NCI-H146 treated with DMSO at 0.1 percent for 48 hours (cell line): Measurements from ENCODE around the gene LCNL1.
A peak's percentile ranks its signal among the peaks of the same experiment; 100 is the strongest.

ENCODE experiments used
- DNase-seq: peaks from one replicate; lab custom pipeline; 2025; ENCODE audit not compliant: unreplicated experiment; lab: John Stamatoyannopoulos, UW

The LCNL1 gene

GRCh38 chr9:136946228-136947027, 36.4 kb upstream of the LCNL1 start:
- DNase-seq: no peak

DNA sequence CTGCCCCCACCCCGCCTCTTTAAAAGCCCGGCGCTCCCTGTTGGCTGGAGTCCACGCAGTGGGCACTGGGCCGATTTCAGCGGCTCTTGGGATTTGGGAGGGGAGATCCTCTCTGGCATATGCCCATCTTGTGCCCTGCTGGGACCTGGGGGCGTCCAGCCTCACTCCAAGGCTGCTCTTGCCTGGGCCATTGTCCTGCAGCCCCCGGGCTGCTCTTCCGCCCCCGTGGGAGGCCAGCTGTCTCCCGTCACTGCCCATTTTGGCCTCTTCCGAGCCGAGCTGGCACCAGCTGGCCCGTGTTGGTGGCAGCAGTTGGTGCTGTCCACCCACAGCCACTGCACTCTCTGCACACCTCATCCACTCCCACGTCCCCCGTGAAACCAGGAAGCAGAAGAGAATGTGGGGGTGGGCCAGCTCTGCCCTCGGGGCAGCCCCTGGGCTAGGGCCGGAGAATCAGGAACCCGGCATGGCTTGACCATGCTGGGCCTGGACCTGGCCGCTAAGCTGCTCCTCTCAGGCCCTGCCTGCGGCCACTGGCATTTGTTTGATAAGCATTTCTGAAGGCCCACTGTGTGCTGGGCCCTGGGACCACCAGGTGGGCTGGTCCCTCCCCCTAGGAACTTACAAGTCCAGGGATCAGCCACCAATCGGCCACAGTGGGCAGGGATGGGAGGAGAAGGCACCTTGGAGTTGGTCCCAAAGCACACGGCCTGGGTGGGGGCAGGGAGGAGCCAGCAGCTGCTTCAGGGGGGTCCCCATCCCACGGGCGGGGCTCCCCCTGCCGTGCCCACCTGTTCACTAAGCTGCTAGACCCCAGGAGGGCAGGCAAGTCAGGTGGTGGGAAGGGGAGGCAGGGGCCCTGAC, 35.5 kb upstream of the LCNL1 start:
- no peak for DNase-seq

GRCh38 chr9:136947955-136948510, 34.8 kb upstream of the LCNL1 start:
- no peak for DNase-seq

- DNase-seq: peak; percentile 40
Measured at GRCh38 chr9:136949239-136949816, 33.5 kb upstream of the LCNL1 start.

- peak; percentile 67 for DNase-seq
Measured at GRCh38 chr9:136949817-136950655, 32.8 kb upstream of the LCNL1 start.

DNA sequence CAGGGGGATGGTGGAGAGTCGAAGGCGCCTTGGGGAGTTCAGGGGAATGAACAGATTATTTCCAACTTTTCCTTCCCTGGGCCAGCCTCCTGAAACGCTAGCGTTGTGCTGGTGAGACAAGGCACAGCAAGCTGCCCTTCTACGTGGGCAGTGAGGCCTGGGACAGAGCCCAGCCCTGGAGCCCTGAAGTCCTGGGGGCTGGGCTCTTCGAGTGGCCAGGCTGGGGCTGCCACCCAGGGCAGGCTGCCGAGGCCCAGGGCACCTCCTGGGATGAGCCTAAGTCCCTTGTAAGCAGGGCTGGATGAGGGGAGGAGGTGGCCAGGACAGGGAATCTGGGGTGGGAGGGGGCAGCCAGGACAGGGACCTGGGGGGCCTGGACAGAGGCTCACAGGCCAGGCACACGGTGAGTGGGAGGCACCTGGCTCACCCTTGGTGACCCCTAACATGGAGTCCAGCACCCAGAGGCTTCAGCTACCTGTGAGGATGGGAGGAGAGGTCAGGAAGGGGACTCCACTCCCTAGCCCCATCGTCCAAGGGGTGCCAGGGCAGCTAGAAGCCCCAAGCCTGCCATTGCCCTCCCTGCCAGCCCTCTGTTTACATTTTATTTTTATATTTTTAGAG, 32.0 kb upstream of the LCNL1 start:
- no peak for DNase-seq

DNA sequence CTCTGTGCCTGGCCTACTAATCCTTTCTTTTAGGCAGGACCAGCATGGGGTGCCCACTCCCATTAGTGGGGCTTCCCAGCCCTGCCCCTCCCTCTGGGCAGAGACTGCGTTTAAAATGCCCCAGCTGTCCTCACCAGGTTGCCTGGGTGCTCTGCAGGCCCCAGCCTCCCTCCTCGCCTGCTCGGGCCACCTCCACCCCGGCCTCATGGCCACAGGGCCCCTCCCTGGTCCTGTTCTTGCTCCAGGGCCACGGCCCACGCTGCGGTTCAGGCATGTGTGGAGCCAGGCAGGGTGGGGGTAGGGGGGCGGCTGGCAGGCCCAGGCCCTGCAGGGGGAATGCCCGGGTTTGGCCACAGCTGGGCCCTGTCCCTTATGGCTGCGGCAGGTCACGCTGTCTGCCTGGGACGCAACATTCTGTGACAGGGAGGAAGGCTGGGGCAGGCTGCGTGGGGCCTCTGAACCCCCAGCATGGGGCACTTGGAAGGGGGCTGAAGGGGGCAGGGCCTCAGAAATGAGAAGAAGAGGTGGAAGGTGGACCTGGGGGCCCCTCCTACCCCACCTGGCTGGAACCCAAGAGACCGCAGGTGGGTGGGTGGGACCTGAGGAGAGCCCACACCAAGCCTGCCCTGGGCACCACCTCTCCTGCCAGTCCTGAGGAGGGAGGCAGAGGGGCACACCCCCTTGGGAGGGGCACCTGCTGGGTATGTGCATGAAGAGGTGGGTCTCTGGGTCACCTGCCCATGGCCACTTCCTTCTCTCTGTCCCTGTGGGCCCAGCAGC, 31.1 kb upstream of the LCNL1 start, which contains the start of gene LCN12:
TSS of gene LCN12 (plus strand) at position 733 of the 780 bp plus-strand sequence. CDS start 55 bp downstream, outside the sequence.
- no peak for DNase-seq

DNA sequence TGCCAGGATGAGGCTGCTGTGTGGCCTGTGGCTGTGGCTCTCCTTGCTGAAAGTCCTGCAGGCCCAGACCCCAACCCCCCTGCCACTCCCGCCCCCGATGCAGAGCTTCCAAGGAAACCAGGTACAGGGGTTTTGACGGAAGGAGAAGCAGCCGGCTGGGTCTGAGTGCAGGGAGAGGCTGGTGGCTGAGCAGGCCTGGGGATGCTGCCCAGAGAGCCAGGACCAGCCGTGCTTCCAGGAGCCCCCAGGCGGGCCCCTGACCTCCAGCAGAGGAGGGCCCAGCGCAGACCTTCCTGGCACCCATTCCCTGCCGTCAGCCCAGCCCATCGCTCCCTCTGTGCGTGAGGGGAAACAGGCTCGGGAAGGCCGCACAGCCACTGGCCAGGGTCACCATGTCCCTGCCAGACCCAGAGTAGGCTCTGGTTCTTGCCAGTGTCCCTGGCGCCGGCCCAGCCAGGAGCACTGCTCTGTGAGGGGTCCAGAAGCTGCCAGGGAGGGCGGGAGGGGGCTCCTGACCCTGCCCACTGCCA, 30.4 kb upstream of the LCNL1 start:
- no peak for DNase-seq

DNA sequence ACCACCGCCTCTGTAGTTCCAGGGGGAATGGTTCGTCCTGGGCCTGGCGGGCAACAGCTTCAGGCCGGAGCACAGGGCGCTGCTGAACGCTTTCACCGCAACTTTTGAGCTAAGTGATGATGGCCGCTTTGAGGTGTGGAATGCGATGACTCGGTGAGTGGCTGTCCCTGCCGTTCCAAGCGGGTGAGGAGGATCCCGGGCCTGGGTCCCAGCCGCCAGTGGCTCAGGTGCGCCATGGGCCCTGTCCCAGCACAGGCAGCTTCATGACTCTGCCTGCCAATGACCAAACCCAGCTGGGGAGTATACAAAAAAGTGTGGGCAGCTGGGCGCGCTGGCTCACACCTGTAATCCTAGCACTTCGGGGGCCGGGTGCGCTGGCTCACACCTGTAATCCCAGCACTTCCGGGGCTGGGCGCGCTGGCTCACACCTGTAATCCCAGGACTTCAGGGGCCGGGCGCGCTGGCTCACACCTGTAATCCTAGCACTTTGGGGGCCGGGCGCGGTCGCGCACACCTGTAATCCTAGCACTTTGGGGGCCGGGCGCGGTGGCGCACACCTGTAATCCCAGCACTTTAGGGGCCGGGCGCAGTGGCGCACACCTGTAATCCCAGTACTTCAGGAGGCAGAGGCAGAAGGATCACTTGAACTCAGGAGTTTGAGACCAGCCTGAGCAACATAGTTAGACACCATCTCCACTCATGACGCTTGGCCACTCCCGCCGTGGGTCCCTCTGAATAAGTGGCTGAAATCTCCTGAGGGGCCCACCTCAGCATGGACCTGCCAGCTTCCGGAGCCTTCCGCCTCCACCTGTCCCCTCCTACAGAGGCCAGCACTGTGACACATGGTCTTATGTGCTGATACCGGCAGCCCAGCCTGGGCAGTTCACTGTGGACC, 29.7 kb upstream of the LCNL1 start:
- DNase-seq: no peak

GRCh38 chr9:136953771-136954269, 29.0 kb upstream of the LCNL1 start:
- no peak for DNase-seq

DNA sequence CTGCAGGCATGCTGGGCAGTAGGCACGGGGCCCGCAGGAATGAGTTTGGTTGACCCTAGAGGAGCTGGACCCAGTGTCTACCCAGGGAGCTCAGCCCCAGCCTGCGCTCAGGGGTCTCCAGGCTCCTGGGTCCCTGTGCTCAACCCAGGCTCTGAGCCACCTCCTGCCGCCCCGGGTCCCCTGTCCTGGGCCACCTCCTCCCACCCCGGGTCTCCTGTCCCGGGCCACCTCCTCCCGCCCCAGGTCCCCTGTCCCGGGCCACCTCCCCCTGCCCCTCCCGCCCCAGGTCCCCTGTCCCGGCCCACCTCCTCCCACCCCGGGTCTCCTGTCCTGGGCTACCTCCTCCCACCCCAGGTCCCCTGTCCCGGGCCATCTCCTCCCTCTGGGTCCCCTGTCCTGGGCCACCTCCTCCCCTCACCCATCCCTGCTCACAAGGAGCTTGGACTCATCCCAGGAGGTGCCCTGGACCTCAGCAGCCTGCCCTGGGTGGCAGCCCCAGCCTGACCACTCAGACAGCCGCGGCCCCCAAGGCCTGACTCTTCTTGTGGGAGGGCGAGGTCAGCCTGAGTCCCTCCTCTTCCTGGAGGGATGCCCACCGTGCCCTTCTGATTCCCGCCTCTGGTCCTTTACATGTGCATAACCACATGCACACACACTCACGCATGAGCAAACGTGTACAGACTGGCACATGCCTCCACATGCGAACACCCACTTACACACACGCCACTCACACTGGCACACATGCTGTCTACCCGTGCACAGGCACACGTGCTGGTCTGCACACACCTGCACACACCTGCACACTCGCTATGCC, 28.3 kb upstream of the LCNL1 start:
- no peak for DNase-seq

- no peak for DNase-seq
Measured at GRCh38 chr9:136955202-136955942, 27.4 kb upstream of the LCNL1 start.

DNA sequence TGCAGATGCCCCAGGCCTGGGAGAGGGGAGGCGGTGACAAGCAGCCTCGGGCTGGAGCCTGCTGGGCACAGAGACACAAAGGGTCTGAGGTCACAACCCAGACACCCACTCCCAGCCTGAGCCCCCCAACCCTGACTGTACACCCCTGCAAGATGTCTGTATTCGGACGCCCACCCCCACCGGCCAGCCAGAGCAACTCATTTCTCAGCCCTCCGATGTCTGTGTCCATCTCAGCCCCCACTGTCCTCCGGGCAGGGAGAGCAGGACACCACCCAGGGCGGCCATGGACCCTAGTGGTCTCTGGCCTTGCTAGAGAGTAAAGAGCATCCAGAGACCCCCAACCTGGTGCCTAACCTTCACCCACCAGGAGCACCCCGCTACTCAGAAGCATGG, 26.9 kb upstream of the LCNL1 start:
- DNase-seq: no peak

- no peak for DNase-seq
Measured at GRCh38 chr9:136956604-136957003, 26.2 kb upstream of the LCNL1 start.

GRCh38 chr9:136957461-136957860, 25.3 kb upstream of the LCNL1 start:
- no peak for DNase-seq

- DNase-seq: no peak
Measured at GRCh38 chr9:136957901-136958300, 24.9 kb upstream of the LCNL1 start.
